ENCODE data around the gene PTRH2. TPM values are rescaled to one million over a fixed set of nuclear protein-coding genes. Genes with fewer than 3 reads are reported as not detected.
"Not testable (repeated sequence)": the region's sequence is repeated elsewhere in the genome, so short reads cannot be mapped to it uniquely, and the experiment has no call there.

PTRH2 gene
- total RNA-seq, 4 donors from 2014 or later, result 9.6 to 27.4 (median 21.7) TPM

DNA sequence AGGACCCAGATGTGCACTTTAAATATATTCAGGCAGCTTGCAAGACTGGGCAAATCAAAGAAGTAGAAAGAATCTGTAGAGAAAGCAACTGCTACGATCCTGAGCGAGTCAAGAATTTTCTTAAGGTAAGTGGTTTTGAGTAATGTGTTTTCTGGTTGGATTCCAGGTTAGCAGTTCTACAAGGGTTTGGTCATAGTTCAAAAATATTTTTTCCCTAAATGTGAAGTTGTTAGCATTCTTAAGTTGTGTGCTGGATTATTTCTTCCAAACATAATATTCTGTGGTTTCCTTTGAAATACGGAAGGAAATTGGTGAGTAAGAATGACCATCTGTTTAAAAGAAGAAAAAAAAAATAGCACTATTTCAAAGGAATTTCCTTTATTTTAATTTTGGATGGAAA, 38.4 kb downstream of the PTRH2 start:
- no peak for TF ChIP-seq POLR2A (IDR thresholded peaks at IDR 0.05)
- TF ChIP-seq, protein P1, sequence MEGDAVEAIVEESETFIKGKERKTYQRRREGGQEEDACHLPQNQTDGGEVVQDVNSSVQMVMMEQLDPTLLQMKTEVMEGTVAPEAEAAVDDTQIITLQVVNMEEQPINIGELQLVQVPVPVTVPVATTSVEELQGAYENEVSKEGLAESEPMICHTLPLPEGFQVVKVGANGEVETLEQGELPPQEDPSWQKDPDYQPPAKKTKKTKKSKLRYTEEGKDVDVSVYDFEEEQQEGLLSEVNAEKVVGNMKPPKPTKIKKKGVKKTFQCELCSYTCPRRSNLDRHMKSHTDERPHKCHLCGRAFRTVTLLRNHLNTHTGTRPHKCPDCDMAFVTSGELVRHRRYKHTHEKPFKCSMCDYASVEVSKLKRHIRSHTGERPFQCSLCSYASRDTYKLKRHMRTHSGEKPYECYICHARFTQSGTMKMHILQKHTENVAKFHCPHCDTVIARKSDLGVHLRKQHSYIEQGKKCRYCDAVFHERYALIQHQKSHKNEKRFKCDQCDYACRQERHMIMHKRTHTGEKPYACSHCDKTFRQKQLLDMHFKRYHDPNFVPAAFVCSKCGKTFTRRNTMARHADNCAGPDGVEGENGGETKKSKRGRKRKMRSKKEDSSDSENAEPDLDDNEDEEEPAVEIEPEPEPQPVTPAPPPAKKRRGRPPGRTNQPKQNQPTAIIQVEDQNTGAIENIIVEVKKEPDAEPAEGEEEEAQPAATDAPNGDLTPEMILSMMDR (IDR thresholded peaks at IDR 0.05), result no peak
- Histone ChIP-seq H3K36me3 (peaks cover 17 to 31% of the 10 kb centered on the region in 2 donors), H3K27ac (peak overlapping the region; percentile 61 to 82 (median 79)), H3K9me3 (no peaks in the 10 kb centered on the region), H3K4me3 (replicated peaks in 1 of 3) (no peak overlapping the region), H3K4me1 (peaks cover 45 to 68% of the 10 kb centered on the region in 2 donors), H3K27me3 (no peaks in the 10 kb centered on the region)
- intact Hi-C loops (cut with DNase I), result loop anchor here (10.0 kb wide), 1 partner anchor 54 kb away; the partner anchor contains the start of gene CLTC
- WGBS, 2 donors, result 19 to 26% methylated on average over 3 of the region's 3 CpGs
- DNase-seq, result no peak

DNA sequence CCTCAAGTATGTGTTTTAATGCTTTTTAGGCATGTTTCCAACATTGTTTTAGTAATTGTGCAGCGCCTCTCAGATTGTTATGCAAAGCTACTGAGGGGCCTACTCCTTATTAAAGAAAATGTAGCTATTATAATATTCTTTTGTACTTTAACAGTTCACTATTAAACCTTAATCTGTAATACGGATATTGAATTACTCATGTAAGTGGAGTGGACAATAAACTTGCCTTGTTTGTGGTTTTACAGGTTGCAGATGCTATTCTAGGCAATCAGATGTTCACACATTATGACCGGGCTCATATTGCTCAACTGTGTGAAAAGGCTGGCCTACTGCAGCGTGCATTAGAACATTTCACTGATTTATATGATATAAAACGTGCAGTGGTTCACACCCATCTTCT, 41.0 kb downstream of the PTRH2 start:
- H3K4me3 ChIP-seq (replicated peaks in 1 of 3), result no peak overlapping the region
- peaks cover 25 to 42% of the 10 kb centered on the region in 2 donors for H3K36me3 ChIP-seq
- H3K27ac ChIP-seq, result peak overlapping the region in 2 of 3 donors; percentile 1 to 10
- H3K4me1 ChIP-seq, result peaks cover 53 to 59% of the 10 kb centered on the region in 2 donors
- DNase-seq, result no peak
- H3K9me3 ChIP-seq, result no peaks in the 10 kb centered on the region
- TF ChIP-seq POLR2A (IDR thresholded peaks at IDR 0.05), result no peak
- TF ChIP-seq, protein P1 (IDR thresholded peaks at IDR 0.05), result no peak
- no peaks in the 10 kb centered on the region for H3K27me3 ChIP-seq
- intact Hi-C loops (cut with DNase I), result loop anchor here (10.0 kb wide), 1 partner anchor 51 kb away; the partner anchor contains the start of gene CLTC
- 93% methylated on average over 5 of the region's 5 CpGs for WGBS, 2 donors

DNA sequence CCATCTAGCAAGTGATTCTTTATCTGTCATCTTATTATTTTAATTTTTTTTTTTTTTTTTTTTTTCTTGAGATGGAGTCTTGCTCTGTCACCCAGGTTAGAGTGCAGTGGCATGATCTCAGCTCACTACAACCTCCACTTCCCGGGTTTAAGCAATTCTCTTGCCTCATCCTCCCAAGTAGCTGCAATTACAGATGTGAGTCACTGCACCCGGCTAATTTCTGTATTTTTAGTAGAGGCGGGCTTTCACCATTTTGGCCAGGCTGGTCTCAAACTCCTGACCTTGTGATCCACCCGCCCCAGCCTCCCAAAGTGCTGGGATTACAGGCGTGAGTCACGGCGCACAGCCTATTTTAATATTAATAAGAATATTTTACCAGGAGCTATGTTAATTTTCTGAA, 50.6 kb downstream of the PTRH2 start:
- H3K4me3 ChIP-seq (replicated peaks in 1 of 3); H3K9me3 ChIP-seq; H3K27ac ChIP-seq; DNase-seq; H3K27me3 ChIP-seq; intact Hi-C loops (cut with DNase I); H3K4me1 ChIP-seq: not testable (repeated sequence)
- 92 to 97% methylated on average over 7 of the region's 7 CpGs for WGBS, 2 donors
- peaks cover 65% of the 10 kb centered on the region in 2 donors for H3K36me3 ChIP-seq

DNA sequence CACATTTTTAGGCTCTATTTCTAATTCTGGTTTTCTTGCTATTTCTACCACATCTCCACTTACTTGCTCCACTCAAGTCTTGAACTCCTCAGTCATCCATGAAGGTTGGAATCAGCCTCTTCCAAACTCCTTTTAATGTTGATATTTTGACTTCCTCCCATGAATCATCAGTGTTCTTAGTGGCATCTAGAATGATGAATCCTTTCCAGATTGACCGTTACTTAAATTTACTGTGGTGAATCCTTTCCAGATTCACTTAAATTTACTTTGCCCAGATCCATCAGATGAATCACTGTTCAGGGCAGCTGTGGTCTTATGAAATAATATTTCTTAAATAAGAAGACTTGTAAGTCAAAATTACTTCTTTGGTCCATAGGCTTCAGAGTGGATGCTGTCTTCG, 55.1 kb downstream of the PTRH2 start:
- TF ChIP-seq, protein P1 (IDR thresholded peaks at IDR 0.05), result no peak
- no peak for TF ChIP-seq POLR2A (IDR thresholded peaks at IDR 0.05)
- H3K27me3 ChIP-seq, result no peaks in the 10 kb centered on the region
- DNase-seq, result no peak
- intact Hi-C loops (cut with DNase I), result no loop called here
- WGBS, 2 donors, result 87 to 96% methylated on average over 2 of the region's 2 CpGs
- H3K4me3 ChIP-seq (replicated peaks in 1 of 3), result no peak overlapping the region
- H3K4me1 ChIP-seq, result peaks cover 0 to under 1% of the 10 kb centered on the region in 2 donors
- H3K27ac ChIP-seq, result no peak overlapping the region
- H3K36me3 ChIP-seq, result peaks cover 53% of the 10 kb centered on the region in 2 donors
- H3K9me3 ChIP-seq, result no peaks in the 10 kb centered on the region

DNA sequence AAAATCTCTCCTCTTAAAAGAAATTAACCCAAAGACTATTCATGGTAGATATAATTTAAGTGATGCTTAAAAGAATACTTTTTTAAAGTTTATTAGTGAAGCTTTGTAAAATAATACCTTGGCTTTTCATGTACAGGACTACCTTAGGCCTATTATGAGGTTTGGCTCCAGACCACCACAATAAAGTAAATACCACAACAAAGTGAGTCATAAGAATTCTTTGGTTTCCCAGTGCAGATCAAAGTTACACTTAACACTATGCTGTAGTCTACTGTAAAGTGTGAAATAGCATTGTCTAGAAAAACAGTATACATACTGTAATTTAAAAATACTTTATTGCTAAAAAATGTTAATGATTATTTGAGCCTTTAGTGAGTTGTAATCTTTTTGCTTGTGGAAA, 55.9 kb downstream of the PTRH2 start:
- H3K4me3 ChIP-seq (replicated peaks in 1 of 3), result no peak overlapping the region
- peaks cover 7 to 8% of the 10 kb centered on the region in 2 donors for H3K4me1 ChIP-seq
- TF ChIP-seq, protein P1 (IDR thresholded peaks at IDR 0.05), result no peak
- no peak for TF ChIP-seq POLR2A (IDR thresholded peaks at IDR 0.05)
- H3K9me3 ChIP-seq, result no peaks in the 10 kb centered on the region
- peaks cover 48 to 49% of the 10 kb centered on the region in 2 donors for H3K36me3 ChIP-seq
- DNase-seq, result no peak
- no peaks in the 10 kb centered on the region for H3K27me3 ChIP-seq
- no peak overlapping the region for H3K27ac ChIP-seq
- intact Hi-C loops (cut with DNase I), result no loop called here
